ENCODE results near the gene MMAA. TPM values are rescaled to one million over a fixed set of nuclear protein-coding genes. Genes with fewer than 3 reads are reported as not detected.

Gene MMAA
- total RNA-seq, 1 donor from 2014 or later = 9.6 TPM

- intact Hi-C loops (cut with micrococcal nuclease) = no loop called here
These were observed 84.8 kb downstream of the MMAA start for GRCh38 chr4:145703850-145704497.

- intact Hi-C loops (cut with micrococcal nuclease) = no loop called here
These were observed 90.2 kb downstream of the MMAA start for GRCh38 chr4:145709336-145709735.

Other genes with a start within 250 kb of the MMAA start
- gene SMAD1, start 137.5 kb upstream of the MMAA start, total RNA-seq = 3.7 and 4.7 TPM in 2 replicates
- not detected in 2 replicates for gene C4orf51, start 60.8 kb downstream of the MMAA start, total RNA-seq

Data from T-helper 2 cell treated with Interferon-gamma antibody and Interleukin-4, amounts not matched to agents 100 ng/mL and 5 ng/mL, for 36 hours (primary cell).